NCI-H1105 treated with DMSO at 0.1 percent for 48 hours (cell line): Measurements from ENCODE around the gene BRD4.

Experiments used
- DNase-seq: peaks from one replicate; lab custom pipeline; 2025; lab: John Stamatoyannopoulos, UW

Gene BRD4

GRCh38 chr19:15248648-15249527 lies 83.5 kb downstream of the BRD4 start:
- no peak for DNase-seq

GRCh38 chr19:15248106-15248505 lies 84.2 kb downstream of the BRD4 start:
- DNase-seq, result no peak

GRCh38 chr19:15247107-15248014 lies 85.0 kb downstream of the BRD4 start:
- no peak for DNase-seq

- no peak for DNase-seq
These were observed 86.2 kb downstream of the BRD4 start for GRCh38 chr19:15246198-15246481.

- no peak for DNase-seq
These were observed 86.8 kb downstream of the BRD4 start for GRCh38 chr19:15245370-15246197.

- DNase-seq, result no peak
These were observed 87.5 kb downstream of the BRD4 start for GRCh38 chr19:15244808-15245207.

GRCh38 chr19:15244106-15244803 lies 88.1 kb downstream of the BRD4 start:
- no peak for DNase-seq

- DNase-seq, result no peak
These were observed 88.9 kb downstream of the BRD4 start for GRCh38 chr19:15243236-15243957.

GRCh38 chr19:15241259-15241910 lies 91.0 kb downstream of the BRD4 start:
- peak; percentile 27 for DNase-seq

GRCh38 chr19:15240515-15240914 lies 91.8 kb downstream of the BRD4 start:
- no peak for DNase-seq

- no peak for DNase-seq
These were observed 92.9 kb downstream of the BRD4 start for GRCh38 chr19:15239337-15239949.

GRCh38 chr19:15238639-15239155 lies 93.6 kb downstream of the BRD4 start:
- DNase-seq, result no peak

- no peak for DNase-seq
These were observed 94.3 kb downstream of the BRD4 start for GRCh38 chr19:15237759-15238638.

GRCh38 chr19:15236886-15237285 lies 95.5 kb downstream of the BRD4 start:
- DNase-seq, result no peak

GRCh38 chr19:15235781-15236180 lies 96.6 kb downstream of the BRD4 start:
- DNase-seq, result no peak

- DNase-seq, result no peak
These were observed 97.8 kb downstream of the BRD4 start for GRCh38 chr19:15234431-15235130.

GRCh38 chr19:15231271-15231670 lies 101.1 kb downstream of the BRD4 start:
- no peak for DNase-seq

- DNase-seq, result no peak
These were observed 105.1 kb downstream of the BRD4 start for GRCh38 chr19:15227261-15227660.
